ENCODE results near the gene BTNL9. TPM values are rescaled to one million over a fixed set of nuclear protein-coding genes. Genes with fewer than 3 reads are reported as not detected.
"Not testable (repeated sequence)": the region's sequence is repeated elsewhere in the genome, so short reads cannot be mapped to it uniquely, and the experiment has no call there.

The BTNL9 gene
- total RNA-seq, 2 experiments from 2014 or later: not detected

- no peak for ATAC-seq
- Mint-ChIP-seq H3K27me3 (peaks cover 30% of the 10 kb centered on the region), H3K4me3 (peak overlapping the region; percentile 15), H3K9me3 (no peaks in the 10 kb centered on the region), H3K36me3 (ENCODE audit: low read depth) (peaks cover under 1% of the 10 kb centered on the region), H3K4me1 (ENCODE audit: low read depth) (peaks cover under 1% of the 10 kb centered on the region), H3K27ac (no peak overlapping the region)
- ChIA-PET CTCF (interaction anchor here (0.8 kb wide), 1 partner anchor 30 kb away, joined by 3 read pairs; no protein-coding TSS in a partner anchor), POLR2A (no interaction called here)
- intact Hi-C loops (cut with micrococcal nuclease): no loop called here
- DNase-seq: peak; percentile 34
- TF ChIP-seq CTCF (IDR thresholded peaks at IDR 0.05): no peak
Measured at GRCh38 chr5:181098762-181099601, 58.9 kb downstream of the BTNL9 start.

- CTCF ChIA-PET: interaction anchor here (0.8 to 1.0 kb wide), 2 partner anchors 12 to 29 kb away, joined by 3 to 6 read pairs; no protein-coding TSS in a partner anchor
- peaks cover 4% of the 10 kb centered on the region for H3K4me1 Mint-ChIP-seq (ENCODE audit: low read depth)
- no peaks in the 10 kb centered on the region for H3K9me3 Mint-ChIP-seq
- POLR2A ChIA-PET: no interaction called here
- peak overlapping the region; percentile 15 for H3K4me3 Mint-ChIP-seq
- H3K27ac Mint-ChIP-seq: no peak overlapping the region
- ATAC-seq (no peak), DNase-seq (no peak)
- peaks cover 2% of the 10 kb centered on the region for H3K36me3 Mint-ChIP-seq (ENCODE audit: low read depth)
- H3K27me3 Mint-ChIP-seq: peaks cover 36% of the 10 kb centered on the region
- TF ChIP-seq CTCF (IDR thresholded peaks at IDR 0.05): no peak
- intact Hi-C loops (cut with micrococcal nuclease): no loop called here
Measured at GRCh38 chr5:181099602-181100086, 59.6 kb downstream of the BTNL9 start.

GRCh38 chr5:181100121-181100875, 60.2 kb downstream of the BTNL9 start:
- ChIA-PET POLR2A (no interaction called here), CTCF (interaction anchor here (1.0 kb wide), 1 partner anchor 13 kb away, joined by 6 read pairs; no protein-coding TSS in a partner anchor)
- no peak for TF ChIP-seq CTCF (IDR thresholded peaks at IDR 0.05)
- DNase-seq (no peak), ATAC-seq (no peak)
- H3K27me3 Mint-ChIP-seq: peaks cover 35% of the 10 kb centered on the region
- no peak overlapping the region for H3K4me3 Mint-ChIP-seq
- no peaks in the 10 kb centered on the region for H3K9me3 Mint-ChIP-seq
- intact Hi-C loops (cut with micrococcal nuclease): no loop called here
- H3K36me3 Mint-ChIP-seq (ENCODE audit: low read depth): peaks cover 2% of the 10 kb centered on the region
- no peak overlapping the region for H3K27ac Mint-ChIP-seq
- H3K4me1 Mint-ChIP-seq (ENCODE audit: low read depth): peaks cover 4% of the 10 kb centered on the region

- peaks cover 38% of the 10 kb centered on the region for H3K27me3 Mint-ChIP-seq
- H3K4me3 Mint-ChIP-seq; POLR2A ChIA-PET; ATAC-seq; intact Hi-C loops (cut with micrococcal nuclease); H3K27ac Mint-ChIP-seq; H3K4me1 Mint-ChIP-seq (ENCODE audit: low read depth); H3K36me3 Mint-ChIP-seq (ENCODE audit: low read depth); CTCF ChIA-PET; DNase-seq; H3K9me3 Mint-ChIP-seq: not testable (repeated sequence)
Measured at GRCh38 chr5:181101030-181101641, 61.1 kb downstream of the BTNL9 start.

GRCh38 chr5:181101930-181102674, 62.0 kb downstream of the BTNL9 start:
- H3K36me3 Mint-ChIP-seq (ENCODE audit: low read depth); POLR2A ChIA-PET; H3K9me3 Mint-ChIP-seq; CTCF ChIA-PET; DNase-seq; H3K4me1 Mint-ChIP-seq (ENCODE audit: low read depth); H3K4me3 Mint-ChIP-seq; intact Hi-C loops (cut with micrococcal nuclease); H3K27ac Mint-ChIP-seq: not testable (repeated sequence)
- H3K27me3 Mint-ChIP-seq: peaks cover 43% of the 10 kb centered on the region
- peak; percentile 45 for ATAC-seq

- Mint-ChIP-seq H3K4me3 (peak overlapping the region; percentile 65), H3K27me3 (peaks cover 50% of the 10 kb centered on the region)
- ATAC-seq; intact Hi-C loops (cut with micrococcal nuclease); H3K36me3 Mint-ChIP-seq (ENCODE audit: low read depth); H3K4me1 Mint-ChIP-seq (ENCODE audit: low read depth); POLR2A ChIA-PET; H3K27ac Mint-ChIP-seq; DNase-seq; CTCF ChIA-PET; H3K9me3 Mint-ChIP-seq: not testable (repeated sequence)
Measured at GRCh38 chr5:181104259-181104568, 64.1 kb downstream of the BTNL9 start.

GRCh38 chr5:181104606-181105390, 64.7 kb downstream of the BTNL9 start:
- H3K27ac Mint-ChIP-seq; DNase-seq; POLR2A ChIA-PET; ATAC-seq; CTCF ChIA-PET; H3K4me1 Mint-ChIP-seq (ENCODE audit: low read depth); H3K36me3 Mint-ChIP-seq (ENCODE audit: low read depth); intact Hi-C loops (cut with micrococcal nuclease); H3K9me3 Mint-ChIP-seq: not testable (repeated sequence)
- Mint-ChIP-seq H3K27me3 (peaks cover 47% of the 10 kb centered on the region), H3K4me3 (peak overlapping the region; percentile 65)
